Glutamatergic neuron (in vitro differentiated cells): ENCODE results near the gene HSF4. TPM values are rescaled to one million over a fixed set of nuclear protein-coding genes. Genes with fewer than 3 reads are reported as not detected.

Source experiments
- DNase-seq: peaks from one replicate; pipeline ENCODE4 v3.0.0; 2022
- H3K27ac Mint-ChIP-seq: one replicate; pipeline ENCODE4 v1.8.0; 2020; ENCODE audit warnings: mild to moderate bottlenecking, mixed read lengths, inconsistent platforms; ENCODE audit not compliant: unreplicated experiment
- H3K27me3 Mint-ChIP-seq: one replicate; pipeline ENCODE4 v1.8.0; 2020; ENCODE audit warnings: mild to moderate bottlenecking, moderate library complexity, mixed read lengths, inconsistent platforms; ENCODE audit not compliant: unreplicated experiment
- H3K36me3 Mint-ChIP-seq: one replicate; pipeline ENCODE4 v1.8.0; 2020; ENCODE audit warnings: mild to moderate bottlenecking, mixed read lengths, inconsistent platforms; ENCODE audit not compliant: unreplicated experiment
- H3K4me1 Mint-ChIP-seq: one replicate; pipeline ENCODE4 v1.8.0; 2020; ENCODE audit warnings: mild to moderate bottlenecking, low read depth, mixed read lengths, inconsistent platforms; ENCODE audit not compliant: unreplicated experiment
- H3K4me3 Mint-ChIP-seq: one replicate; pipeline ENCODE4 v1.8.0; 2020; ENCODE audit warnings: mild to moderate bottlenecking, mixed read lengths, inconsistent platforms; ENCODE audit not compliant: unreplicated experiment
- H3K9me3 Mint-ChIP-seq: one replicate; pipeline ENCODE4 v1.8.0; 2020; ENCODE audit warnings: mild to moderate bottlenecking, moderate library complexity, mixed read lengths, inconsistent platforms; ENCODE audit not compliant: unreplicated experiment
- total RNA-seq: library from RNA; stranded (reverse); fragmentation: NEBNext Ultra II Directional; extraction: Animal tissue kit (Norgen Biotek cat#: 25700); gene quantifications from one replicate; pipeline ENCODE4 v1.2.1, GENCODE V29; 2021; ENCODE audit not compliant: unreplicated experiment
- TF ChIP-seq, protein P1 (sequence below): fragments of 200-600 bp; sonication (generic); IDR thresholded peaks from one replicate; pipeline ENCODE4 v1.5.0; 2021; ENCODE audit not compliant: partially characterized antibody, unreplicated experiment

HSF4 gene
- total RNA-seq, 1 donor from 2014 or later = 7.2 TPM

DNA sequence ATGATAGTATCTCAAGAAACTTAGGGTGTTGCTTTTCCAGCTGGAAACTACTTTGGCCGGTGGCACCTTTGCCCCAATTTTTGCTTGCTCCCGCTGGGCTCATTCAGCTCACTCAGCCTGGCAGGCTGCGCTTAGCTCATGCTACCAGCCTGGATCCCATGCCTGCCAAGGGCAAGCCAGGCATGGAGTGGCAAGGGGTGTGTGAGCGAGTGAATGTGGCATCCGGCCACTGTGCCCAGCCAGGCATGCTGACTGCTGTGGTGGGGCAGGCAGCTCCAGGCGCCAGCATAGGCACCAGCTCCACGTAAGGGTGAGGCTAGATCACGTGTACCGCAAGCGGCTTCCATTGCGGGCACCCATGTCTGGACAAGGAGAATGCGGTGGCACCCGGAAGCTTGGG is 23.2 kb upstream of the HSF4 start:
- H3K9me3 Mint-ChIP-seq = peaks cover 2% of the 10 kb centered on the region
- H3K4me1 Mint-ChIP-seq = no peaks in the 10 kb centered on the region
- TF ChIP-seq, protein P1, sequence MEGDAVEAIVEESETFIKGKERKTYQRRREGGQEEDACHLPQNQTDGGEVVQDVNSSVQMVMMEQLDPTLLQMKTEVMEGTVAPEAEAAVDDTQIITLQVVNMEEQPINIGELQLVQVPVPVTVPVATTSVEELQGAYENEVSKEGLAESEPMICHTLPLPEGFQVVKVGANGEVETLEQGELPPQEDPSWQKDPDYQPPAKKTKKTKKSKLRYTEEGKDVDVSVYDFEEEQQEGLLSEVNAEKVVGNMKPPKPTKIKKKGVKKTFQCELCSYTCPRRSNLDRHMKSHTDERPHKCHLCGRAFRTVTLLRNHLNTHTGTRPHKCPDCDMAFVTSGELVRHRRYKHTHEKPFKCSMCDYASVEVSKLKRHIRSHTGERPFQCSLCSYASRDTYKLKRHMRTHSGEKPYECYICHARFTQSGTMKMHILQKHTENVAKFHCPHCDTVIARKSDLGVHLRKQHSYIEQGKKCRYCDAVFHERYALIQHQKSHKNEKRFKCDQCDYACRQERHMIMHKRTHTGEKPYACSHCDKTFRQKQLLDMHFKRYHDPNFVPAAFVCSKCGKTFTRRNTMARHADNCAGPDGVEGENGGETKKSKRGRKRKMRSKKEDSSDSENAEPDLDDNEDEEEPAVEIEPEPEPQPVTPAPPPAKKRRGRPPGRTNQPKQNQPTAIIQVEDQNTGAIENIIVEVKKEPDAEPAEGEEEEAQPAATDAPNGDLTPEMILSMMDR = no peak
- H3K36me3 Mint-ChIP-seq = peaks cover 5% of the 10 kb centered on the region
- H3K4me3 Mint-ChIP-seq = no peak overlapping the region
- H3K27me3 Mint-ChIP-seq = no peaks in the 10 kb centered on the region
- no peak overlapping the region for H3K27ac Mint-ChIP-seq
- DNase-seq = no peak

DNA sequence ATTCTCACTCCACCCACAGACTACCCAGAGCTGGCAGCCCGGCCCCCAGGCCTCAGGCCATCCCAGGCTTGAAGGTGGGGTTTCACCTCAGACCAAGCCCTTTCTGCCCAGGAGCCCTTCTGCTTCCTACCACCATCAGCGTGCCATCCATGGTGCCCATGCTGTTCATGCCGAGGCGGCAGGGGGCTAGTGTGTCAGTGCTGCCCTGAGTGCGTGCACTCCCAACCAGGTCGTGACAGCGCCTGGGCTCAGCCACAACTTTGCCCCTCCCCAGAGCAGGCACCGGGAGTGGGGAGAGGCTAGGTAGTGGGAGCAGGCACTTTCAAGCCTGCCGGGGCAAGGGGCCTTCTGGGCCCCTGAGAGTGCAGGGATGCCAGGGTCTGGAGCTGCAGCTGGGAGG is 22.2 kb upstream of the HSF4 start:
- TF ChIP-seq, protein P1 = no peak
- Mint-ChIP-seq H3K27ac (no peak overlapping the region), H3K4me1 (no peaks in the 10 kb centered on the region), H3K36me3 (peaks cover 5% of the 10 kb centered on the region), H3K27me3 (no peaks in the 10 kb centered on the region), H3K4me3 (no peak overlapping the region), H3K9me3 (peaks cover 2% of the 10 kb centered on the region)
- no peak for DNase-seq

DNA sequence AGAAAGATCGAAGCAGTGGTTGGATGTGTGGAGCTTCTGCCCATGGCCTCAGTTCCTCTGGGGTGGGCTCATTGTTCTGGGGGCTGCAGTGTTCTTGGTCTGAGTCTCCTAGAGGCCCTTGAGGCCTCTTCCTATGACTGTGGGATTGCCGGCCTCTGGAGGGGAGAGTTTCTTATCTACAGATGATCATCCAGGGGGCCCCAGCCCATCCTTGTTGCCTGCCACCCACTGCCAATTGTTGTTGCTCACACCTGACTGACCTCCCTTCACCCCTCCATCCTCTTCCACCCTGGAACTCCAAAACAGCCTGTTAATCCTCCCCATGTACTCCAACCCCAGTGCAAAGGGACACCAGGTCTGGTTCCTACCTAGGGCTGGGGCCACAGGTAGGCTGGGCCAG is 19.6 kb upstream of the HSF4 start:
- Mint-ChIP-seq H3K4me3 (no peak overlapping the region), H3K27ac (no peak overlapping the region), H3K9me3 (peaks cover 4% of the 10 kb centered on the region), H3K27me3 (peaks cover 9% of the 10 kb centered on the region), H3K4me1 (no peaks in the 10 kb centered on the region), H3K36me3 (peaks cover 10% of the 10 kb centered on the region)
- DNase-seq = no peak
- TF ChIP-seq, protein P1 = no peak

DNA sequence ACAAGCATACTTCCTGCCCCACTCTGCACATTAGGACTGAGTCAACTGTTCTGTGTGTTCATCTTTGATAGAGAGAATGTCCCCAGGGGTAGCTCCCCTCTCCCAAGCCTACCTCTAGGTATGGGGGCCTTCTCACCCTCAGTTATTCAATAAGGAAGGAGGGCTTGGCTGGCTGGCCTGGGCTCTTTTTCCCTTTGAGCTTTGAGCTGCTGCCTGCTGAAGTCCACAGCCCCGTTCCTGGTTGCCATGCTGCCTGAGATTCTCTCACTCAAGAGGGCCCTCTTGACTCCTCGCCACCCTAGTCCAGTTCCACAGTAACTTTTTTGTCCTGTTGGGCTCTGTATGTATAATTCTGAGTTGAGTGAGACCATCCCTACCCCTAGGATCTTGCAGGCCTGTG is 18.8 kb upstream of the HSF4 start:
- H3K27me3 Mint-ChIP-seq = peaks cover 9% of the 10 kb centered on the region
- no peaks in the 10 kb centered on the region for H3K4me1 Mint-ChIP-seq
- H3K36me3 Mint-ChIP-seq = peaks cover 10% of the 10 kb centered on the region
- no peak for DNase-seq
- no peak overlapping the region for H3K4me3 Mint-ChIP-seq
- peaks cover 4% of the 10 kb centered on the region for H3K9me3 Mint-ChIP-seq
- TF ChIP-seq, protein P1 = no peak
- H3K27ac Mint-ChIP-seq = no peak overlapping the region

DNA sequence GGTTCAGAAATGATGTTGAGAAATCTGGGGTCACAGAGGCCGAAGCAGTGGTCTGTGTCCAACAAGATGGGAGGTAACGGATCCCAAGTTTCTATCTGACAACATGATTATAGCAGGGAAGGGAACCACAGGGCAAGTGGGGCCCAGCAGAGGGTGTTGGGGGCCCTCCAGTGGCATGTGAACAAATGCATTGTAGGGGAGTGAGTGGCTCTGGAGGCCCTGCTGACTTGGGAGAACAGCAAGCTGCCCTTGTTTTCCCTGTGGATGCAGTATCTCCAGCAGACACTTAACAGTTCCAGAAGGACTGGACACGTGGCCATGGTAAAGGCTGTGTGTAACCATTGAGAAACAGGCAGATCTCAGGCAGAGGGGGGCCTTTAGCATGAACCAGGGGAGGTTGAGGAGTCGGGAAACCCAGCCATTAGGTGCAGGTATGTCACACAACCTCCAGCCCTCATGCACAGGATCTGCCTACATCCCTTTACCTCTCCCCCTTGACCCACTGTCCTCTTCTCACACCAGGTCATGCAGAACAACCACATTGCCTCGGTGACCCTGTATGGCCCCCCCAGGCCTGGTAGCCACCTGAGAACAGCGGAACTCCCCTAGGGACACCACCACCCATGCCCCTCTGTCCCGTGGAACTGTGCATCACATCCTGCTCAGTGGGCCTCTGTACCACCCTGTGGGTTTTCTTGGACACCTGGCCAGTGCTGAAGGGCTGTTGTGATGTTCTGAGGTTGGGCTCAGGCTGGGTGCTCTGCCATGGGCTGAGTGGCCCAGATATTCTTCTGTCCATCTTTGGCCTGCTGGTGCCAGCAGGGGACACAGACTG is 17.8 kb upstream of the HSF4 start:
- Mint-ChIP-seq H3K27me3 (peaks cover 11% of the 10 kb centered on the region), H3K4me1 (peaks cover 3% of the 10 kb centered on the region), H3K9me3 (peaks cover 2% of the 10 kb centered on the region), H3K4me3 (no peak overlapping the region), H3K27ac (no peak overlapping the region), H3K36me3 (peaks cover 5% of the 10 kb centered on the region)
- no peak for DNase-seq
- TF ChIP-seq, protein P1 = no peak
